Left kidney (tissue), 2 donors: Measurements from ENCODE around the gene RIC3. TPM values are rescaled to one million over a fixed set of nuclear protein-coding genes. Genes with fewer than 3 reads are reported as not detected.

ENCODE experiments used
- DNase-seq: peaks from one replicate; pipeline ENCODE4 v3.0.0-alpha.2; 2013
- polyA plus RNA-seq: library from polyadenylated mRNA; unstranded; fragments of 120-200 nt; gene quantifications from one replicate; pipeline ENCODE4 v1.2.1, GENCODE V29; 2013; ENCODE audit not compliant: insufficient read length

RIC3 gene
- polyA plus RNA-seq, 1 donor: 21.0 TPM

GRCh38 chr11:8087756-8088155, 81.1 kb downstream of the RIC3 start:
- no peak for DNase-seq

DNA sequence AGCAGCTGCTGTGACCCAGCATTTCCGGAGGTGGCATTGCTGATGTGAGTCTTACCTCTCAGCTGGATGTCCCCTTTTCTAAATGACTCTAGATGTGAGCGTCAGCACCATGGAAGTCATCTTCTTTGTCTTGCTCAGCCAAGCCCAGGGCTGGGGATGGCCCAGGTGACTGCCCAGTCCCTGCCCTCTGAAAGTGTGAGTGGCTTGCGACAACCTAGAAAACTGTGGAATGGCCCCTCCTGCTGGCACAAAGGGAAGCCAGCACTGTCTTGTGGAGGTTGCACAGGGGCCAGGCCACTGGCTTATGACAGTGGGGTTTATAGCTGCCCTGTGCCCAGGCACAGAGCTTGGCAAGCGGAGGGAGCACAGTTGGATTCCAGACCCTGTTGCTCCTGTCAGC, 81.6 kb downstream of the RIC3 start:
- DNase-seq: no peak

DNA sequence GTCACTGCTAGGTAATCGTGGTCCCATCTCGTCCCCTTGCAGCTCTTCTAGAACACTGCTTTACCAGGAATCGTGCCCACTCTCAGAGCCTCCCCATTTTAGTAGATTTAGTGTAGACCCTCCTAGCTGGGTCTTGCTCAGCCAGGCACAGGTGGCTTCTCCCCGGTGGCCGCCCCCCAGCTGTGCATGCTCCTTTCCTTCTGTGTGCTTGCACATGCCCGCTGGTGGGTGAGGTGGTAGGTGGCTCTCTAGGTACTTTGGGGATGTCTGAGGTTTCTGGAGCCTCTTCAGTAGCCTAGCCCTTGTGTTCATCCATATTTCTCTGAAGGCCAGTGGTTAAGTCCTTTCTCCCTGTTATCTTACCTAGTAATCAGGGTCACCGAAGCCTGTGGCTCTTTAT, 82.3 kb downstream of the RIC3 start:
- DNase-seq: no peak

DNA sequence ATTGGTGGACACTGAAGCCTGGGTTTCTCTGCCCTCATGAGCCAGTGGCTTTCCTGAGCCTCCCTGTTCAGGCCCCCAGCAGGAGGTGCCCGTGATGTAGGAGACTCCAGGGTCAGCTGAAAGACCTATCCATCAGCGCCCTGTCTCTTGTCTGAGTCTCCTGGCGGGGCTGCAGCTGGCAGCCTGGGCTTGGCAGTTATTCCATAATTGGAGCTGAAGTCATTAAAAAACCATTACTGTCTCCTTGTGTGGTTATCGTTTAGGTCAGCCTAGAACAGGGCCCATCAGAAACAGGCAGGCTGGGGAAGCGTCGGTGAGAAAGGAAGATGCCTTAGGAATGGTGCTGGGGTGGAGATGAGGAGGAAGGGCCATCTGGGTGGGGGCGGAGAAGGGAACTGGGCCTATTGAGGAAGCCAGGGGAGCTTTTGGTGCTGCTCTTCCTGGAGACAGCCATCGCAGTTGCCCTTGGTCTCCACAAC, 82.8 kb downstream of the RIC3 start:
- DNase-seq: no peak

GRCh38 chr11:8085011-8085645, 83.7 kb downstream of the RIC3 start:
- DNase-seq: no peak

DNA sequence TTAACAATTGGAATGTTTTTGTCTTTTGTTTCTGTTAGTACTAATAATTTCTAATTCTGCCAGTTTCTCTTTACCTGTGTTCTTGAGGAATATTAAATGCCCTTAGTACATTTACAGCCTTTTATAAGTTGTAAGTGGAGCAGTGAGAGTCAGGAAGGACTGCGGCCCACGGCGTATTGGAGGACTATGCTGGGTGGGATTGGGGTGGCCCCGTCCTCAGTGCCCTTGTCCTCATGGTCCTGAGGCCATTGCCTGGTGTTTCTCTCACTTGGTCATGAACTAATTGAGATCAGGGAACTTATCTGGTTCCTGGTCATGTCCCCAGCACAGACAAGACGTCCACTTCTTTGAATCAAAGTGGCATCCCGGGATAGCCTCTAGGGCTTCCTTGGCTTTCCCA, 84.5 kb downstream of the RIC3 start:
- DNase-seq: no peak

DNA sequence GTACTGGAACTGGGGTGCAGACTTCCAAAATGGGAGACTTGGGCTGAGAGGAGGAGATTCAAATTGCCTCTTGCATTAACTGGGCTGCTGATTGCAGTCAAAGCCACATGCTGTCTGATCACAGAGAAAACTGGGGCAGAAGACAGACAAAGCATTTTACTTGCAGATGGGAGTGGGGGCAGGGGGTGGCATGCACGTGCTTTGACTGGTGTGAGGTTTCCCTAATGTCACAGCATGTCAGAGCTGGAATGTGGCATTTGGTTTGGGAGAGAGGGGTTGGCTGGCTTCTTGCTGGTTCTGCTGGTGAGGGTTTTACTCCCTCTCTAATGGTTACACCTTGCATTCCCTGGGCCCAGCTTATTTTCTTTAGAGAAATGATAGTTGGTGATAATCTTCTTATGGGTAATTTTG, 84.9 kb downstream of the RIC3 start:
- no peak for DNase-seq

- DNase-seq: no peak
Observed at GRCh38 chr11:8083088-8083395, 85.8 kb downstream of the RIC3 start.

GRCh38 chr11:8082391-8083087, 86.3 kb downstream of the RIC3 start:
- DNase-seq: no peak

DNA sequence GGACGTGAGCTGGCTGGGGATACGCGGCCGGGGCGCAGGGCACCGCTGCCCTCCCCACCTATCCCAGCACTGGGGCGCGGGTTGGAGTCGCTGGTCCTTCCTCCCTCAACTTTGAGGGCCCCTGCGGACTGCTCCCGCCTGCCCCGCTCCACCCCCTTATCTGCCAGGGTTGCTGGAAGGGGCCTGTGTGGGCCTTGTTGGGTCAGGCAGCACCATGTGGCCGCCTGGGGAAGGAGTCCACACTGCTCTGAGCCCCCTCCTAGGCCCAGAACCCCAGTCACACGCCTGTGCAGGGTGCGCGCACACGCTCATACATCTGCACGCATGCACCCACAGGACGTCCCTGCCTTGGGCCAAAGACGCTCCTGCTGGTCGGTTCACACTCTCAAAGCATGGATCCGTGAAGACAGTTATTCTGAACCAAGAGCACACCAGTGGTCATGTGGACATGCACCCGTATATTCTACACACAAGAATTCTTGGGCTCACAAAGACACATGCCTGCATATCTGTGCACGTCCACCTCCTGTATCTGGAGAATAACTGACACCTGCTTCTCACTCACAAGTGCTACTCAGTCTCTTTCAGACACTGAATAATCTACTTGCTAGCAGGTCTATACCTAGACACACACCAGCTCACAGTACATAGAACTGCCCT, 87.1 kb downstream of the RIC3 start:
- DNase-seq: no peak

- no peak for DNase-seq
Observed at GRCh38 chr11:8080674-8081590, 87.9 kb downstream of the RIC3 start, which contains the start of gene TUB. Gene TUB, plus strand, starts transcription at chr11:8081211. Its CDS starts 300 bp downstream, at chr11:8081511.

GRCh38 chr11:8080069-8080670, 88.7 kb downstream of the RIC3 start:
- no peak for DNase-seq

GRCh38 chr11:8079111-8079675, 89.6 kb downstream of the RIC3 start:
- no peak for DNase-seq

DNA sequence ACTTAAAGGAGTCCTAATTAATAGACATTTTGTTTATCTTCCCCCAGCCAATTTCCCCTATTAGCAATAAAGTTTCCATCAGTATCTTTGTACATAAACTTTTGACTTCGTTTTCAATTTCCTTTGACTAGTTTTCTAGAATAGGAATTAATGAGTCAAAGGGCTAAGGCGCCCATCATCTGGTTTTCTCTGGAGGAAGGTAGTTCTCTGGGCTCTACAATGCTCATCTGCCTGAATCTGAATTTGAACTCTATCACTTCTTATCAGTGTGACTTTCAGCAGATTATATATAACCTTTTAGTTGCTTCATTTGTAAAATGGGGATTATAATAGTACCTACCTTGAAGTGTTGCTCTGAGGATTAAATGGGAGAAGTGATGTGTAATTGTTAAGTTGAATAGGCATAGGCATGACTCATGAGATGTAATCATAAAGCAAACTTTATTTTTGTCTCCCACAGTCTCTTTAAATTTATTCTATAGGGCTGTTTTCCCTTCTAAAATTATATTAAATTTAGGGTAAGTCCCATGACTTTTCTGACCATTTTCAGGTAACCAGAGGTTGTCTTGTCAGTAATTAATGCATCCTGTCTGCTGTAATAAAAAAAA, 93.6 kb downstream of the RIC3 start:
- no peak for DNase-seq

- no peak for DNase-seq
Observed at GRCh38 chr11:8071616-8072581, 96.9 kb downstream of the RIC3 start.

DNA sequence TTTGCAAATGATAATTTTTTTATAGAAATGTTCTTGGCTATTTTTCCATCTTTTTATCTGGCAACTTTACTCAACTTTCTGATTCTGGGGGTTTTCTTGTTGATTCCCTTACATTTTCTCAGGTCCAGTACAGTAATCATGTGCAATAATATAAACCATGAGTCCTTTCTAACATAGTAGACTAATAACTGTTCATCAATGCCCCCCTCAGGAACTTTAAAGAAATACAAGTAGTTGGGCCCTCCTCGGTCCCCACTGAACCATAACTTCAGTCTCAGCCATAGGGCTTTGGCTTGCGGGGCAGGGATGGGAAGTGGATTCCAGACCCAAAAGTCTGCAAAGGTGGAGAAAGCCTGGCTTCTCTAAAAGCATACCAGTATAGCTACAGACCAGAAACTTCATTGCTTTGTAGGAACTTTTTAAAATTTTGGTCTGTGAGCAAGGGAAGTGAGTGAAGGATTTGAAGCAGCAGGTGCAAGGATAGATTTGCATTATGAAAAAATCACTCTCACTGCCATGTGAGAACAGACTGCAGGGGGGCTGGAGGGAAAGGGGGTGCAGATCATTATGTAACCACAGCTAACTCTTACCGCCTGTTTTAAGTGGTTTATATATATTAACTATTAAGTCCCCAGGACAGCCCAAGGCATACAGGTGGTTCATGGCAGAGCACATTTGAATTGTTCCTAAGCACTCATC, 98.3 kb downstream of the RIC3 start:
- DNase-seq: no peak

DNA sequence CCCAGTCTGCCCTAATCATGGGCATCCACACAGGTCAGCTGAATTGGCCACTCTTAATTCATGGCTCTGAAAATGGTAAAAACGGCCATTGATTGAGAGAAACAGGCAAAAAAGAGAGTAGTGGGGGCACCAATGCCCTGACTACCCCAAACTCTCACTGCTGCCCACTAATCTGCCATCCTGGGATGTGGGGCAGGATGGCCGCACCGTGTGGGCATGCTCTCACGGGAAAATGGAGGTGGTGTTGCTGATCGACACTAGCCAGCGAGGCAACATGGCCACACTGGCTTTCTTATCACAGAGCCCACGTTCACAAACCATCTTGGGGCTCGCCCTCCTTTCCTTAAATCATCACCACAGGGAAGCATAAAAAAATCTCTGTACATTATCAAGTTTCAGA, 99.1 kb downstream of the RIC3 start:
- DNase-seq: no peak

GRCh38 chr11:8068605-8069221, 100.1 kb downstream of the RIC3 start:
- peak; percentile 63 for DNase-seq
